HG03066 (cell line): ENCODE results near the gene TPSB2.
"Not testable (repeated sequence)": the region's sequence is repeated elsewhere in the genome, so short reads cannot be mapped to it uniquely, and the experiment has no call there.

Experiments used
- ATAC-seq: cut with Tn5 transposase; IDR thresholded peaks from one replicate; pipeline ENCODE4 v1.9.1; 2021; ENCODE audit warnings: low read depth; ENCODE audit not compliant: unreplicated experiment

The TPSB2 gene

GRCh38 chr16:1230084-1230470, at the start of gene TPSB2:
Gene TPSB2, minus strand, starts transcription at chr16:1230184. Its CDS starts 233 bp downstream, at chr16:1229951.
- not testable (repeated sequence) for ATAC-seq

GRCh38 chr16:1279081-1279944, 49.3 kb upstream of the TPSB2 start:
- no peak for ATAC-seq

GRCh38 chr16:1278477-1278876, 48.5 kb upstream of the TPSB2 start:
- no peak for ATAC-seq

GRCh38 chr16:1277617-1278282, 47.8 kb upstream of the TPSB2 start:
- no peak for ATAC-seq

GRCh38 chr16:1277151-1277598, 47.2 kb upstream of the TPSB2 start:
- ATAC-seq: no peak

GRCh38 chr16:1276580-1276878, 46.5 kb upstream of the TPSB2 start:
- no peak for ATAC-seq

GRCh38 chr16:1275791-1276579, 46.0 kb upstream of the TPSB2 start:
- ATAC-seq: no peak

- ATAC-seq: no peak
Observed at GRCh38 chr16:1274767-1275166, 44.8 kb upstream of the TPSB2 start.

GRCh38 chr16:1273816-1274215, 43.8 kb upstream of the TPSB2 start:
- ATAC-seq: no peak

- no peak for ATAC-seq
Observed at GRCh38 chr16:1272453-1273198, 42.6 kb upstream of the TPSB2 start.

GRCh38 chr16:1271724-1272413, 41.9 kb upstream of the TPSB2 start:
- not testable (repeated sequence) for ATAC-seq

- ATAC-seq: no peak
Observed at GRCh38 chr16:1271380-1271723, 41.4 kb upstream of the TPSB2 start.

- ATAC-seq: not testable (repeated sequence)
Observed at GRCh38 chr16:1269418-1269817, 39.4 kb upstream of the TPSB2 start.

GRCh38 chr16:1265826-1266225, 35.8 kb upstream of the TPSB2 start:
- no peak for ATAC-seq

- ATAC-seq: no peak
Observed at GRCh38 chr16:1265090-1265630, 35.2 kb upstream of the TPSB2 start.

- no peak for ATAC-seq
Observed at GRCh38 chr16:1264345-1265089, 34.5 kb upstream of the TPSB2 start.

- no peak for ATAC-seq
Observed at GRCh38 chr16:1263591-1264344, 33.8 kb upstream of the TPSB2 start.

GRCh38 chr16:1262846-1263221, 32.9 kb upstream of the TPSB2 start:
- ATAC-seq: no peak
